Endometrium (tissue), 2 donors: ENCODE measurements around the gene RNF227.
"Not testable (repeated sequence)": the region's sequence is repeated elsewhere in the genome, so short reads cannot be mapped to it uniquely, and the experiment has no call there.

Experiments
- FAIRE-seq: peaks from 2 replicates; lab custom pipeline; 2012; peaks lifted over from hg19 to GRCh38; lab: Jason Lieb, UNC
- donor health status: control.
- donor health status: control.

The RNF227 gene

DNA sequence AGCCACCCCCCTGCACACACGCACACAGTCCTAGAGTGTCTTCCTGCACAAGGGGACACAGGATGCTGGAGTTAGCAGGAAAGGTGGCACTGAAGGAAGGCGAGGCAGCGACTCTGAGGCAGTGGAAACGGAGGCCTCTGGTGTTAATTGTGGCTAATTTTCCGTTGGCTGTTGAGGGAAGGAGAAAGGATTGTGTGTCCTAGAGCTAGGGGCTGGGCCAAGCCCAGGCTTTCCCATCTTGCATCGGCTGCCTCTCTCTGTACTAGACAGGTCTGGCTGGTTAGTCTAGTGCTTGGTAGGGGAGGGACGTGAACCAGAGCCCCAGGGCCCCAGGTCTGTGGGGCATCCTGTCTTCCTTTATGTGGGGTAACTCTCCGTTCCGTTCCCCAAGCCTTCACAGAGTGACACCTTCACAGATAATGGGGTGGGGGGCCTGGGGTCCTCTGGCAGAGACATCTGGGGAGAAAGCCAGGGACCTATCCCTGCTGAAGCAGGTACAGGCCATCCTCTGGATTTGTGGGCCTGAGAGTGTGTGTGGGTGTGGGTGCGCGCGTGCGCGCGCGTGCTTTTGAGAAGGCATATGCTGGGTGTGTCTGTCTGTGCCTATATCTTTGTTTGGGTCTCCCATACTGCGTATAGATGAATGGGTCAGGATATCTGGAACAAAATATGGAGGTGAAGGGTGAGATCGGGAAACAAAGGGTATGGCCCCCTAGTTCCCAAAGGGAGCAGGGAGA is 27.7 kb downstream of the RNF227 start, which contains the start of gene CHD3:
Gene CHD3, plus strand, starts transcription at position 606 of the 737 bp plus-strand sequence. CDS start 212 bp downstream, outside the sequence.
- no peak for FAIRE-seq

DNA sequence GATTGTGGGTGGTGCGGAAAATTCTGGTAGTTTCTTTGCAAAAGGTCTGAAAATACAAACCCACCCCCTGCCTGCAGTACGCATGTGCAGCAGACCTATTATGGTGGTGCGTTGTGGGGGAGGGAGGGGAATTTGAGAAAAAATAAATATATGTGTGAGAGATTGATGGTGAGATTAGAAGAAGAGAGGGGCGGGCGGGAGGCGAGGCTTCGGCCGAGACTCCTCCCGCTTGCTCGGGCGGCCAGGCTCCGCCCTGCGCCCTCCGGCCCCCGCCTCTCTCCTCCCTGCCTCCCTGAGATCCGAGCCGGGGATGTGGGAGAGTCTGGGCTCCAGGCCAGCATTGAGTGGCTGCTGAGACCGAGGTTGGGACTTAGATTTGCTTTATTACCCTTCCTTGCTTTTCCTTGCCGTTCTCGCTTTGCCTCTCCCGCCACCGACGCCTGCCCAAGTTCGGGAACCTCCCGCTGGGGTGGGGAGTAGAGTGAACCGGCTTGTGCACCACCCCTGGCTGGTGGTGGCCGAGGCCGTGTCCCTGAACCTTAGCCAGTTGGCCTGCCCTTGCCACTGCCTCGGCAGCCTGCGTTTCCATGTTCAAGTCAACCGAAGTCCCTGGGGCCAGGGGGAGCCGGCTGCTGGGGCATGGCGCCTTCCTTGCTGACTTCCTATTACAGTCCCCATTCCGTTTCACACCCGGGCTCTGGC is 28.5 kb downstream of the RNF227 start:
- peak; percentile 98 for FAIRE-seq

GRCh38 chr17:7887038-7887481 is 29.0 kb downstream of the RNF227 start:
- no peak for FAIRE-seq

GRCh38 chr17:7886227-7887037 is 29.7 kb downstream of the RNF227 start:
- FAIRE-seq, result no peak

DNA sequence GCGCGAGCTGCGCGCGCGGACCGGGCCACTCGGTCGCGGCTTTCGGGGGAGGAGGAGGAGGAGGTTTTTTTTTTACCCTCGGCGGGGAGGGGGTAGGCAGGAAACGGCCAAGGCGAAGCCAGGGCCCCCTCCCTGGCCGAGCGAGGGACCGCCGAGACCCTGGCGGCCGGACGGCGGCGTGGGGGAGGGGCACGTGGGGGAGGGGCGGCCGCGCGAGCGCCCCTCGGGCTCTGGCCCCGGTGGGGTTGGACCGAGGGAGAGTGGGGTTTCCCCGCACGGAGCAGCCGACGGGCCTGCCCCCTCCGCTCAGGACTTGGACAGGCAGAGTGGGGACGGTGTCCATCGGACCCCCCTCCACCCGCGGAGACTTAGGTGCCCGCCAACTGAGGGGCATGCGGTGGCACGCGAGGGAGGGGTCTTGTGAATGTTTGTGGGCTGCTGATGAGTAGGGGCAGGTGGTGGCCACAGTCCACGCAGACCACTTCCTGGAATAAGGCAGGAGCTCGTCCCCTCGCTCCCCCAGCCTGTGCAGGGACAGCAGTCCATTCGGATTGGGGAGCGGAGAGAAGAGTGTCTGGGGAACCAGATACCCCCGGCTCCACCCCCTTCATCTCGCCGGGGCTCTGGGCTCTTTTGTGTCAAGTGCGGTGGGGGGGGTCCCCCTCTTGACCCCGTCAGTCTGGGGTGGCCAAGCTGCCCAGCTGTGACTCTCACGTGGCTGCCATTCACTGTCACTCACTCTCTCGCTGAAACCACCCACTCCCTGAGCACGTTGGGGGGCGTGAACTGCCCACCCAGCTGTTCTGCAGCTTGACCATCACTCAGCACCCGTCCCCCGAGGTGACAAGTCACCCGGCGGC is 30.5 kb downstream of the RNF227 start:
- no peak for FAIRE-seq

GRCh38 chr17:7884581-7885366 is 31.3 kb downstream of the RNF227 start:
- no peak for FAIRE-seq

- FAIRE-seq, result peak; percentile 79
These were observed 32.2 kb downstream of the RNF227 start for GRCh38 chr17:7883781-7884386.

GRCh38 chr17:7882629-7883028 is 33.5 kb downstream of the RNF227 start:
- FAIRE-seq, result no peak

GRCh38 chr17:7882068-7882467 is 34.0 kb downstream of the RNF227 start:
- FAIRE-seq, result no peak

DNA sequence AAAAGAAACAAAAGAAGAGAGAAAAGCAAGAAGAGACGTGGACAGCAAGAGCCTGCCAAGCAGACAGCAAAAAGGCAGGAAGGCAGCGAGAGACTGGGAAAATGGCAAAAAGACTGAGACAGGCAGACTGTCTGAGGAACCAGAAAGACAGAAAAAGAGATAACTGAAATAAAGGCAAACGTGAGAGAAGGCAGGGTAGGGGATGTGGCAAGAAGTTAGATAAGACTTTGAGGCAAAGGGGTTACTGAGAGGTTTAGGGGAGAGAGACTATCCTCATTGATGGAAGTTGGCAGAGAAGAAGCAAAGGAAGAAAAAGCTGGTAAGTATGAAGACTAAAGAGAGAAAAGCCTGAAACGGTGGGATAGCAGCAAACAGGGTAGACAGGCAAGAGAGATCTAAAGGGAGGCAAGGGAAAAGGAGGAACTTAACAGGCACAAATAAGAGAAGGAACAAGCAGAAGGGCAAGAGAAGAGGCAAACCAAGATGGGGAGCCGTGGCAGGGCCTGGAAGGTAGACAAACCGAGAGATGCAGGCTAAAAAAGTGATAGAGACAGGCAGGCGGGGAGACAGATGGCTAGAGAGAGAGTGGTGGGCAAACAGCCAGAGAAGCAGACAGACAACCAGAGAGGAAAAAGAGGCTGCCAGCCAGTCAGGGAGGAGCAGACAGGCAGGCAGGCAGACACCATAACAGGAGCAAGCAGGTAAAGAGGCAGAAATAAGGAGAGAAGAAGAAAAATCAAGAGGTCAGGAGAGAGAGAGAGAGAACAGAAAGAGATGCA is 34.6 kb downstream of the RNF227 start:
- FAIRE-seq, result no peak

GRCh38 chr17:7880076-7880868 is 35.8 kb downstream of the RNF227 start:
- FAIRE-seq, result no peak

DNA sequence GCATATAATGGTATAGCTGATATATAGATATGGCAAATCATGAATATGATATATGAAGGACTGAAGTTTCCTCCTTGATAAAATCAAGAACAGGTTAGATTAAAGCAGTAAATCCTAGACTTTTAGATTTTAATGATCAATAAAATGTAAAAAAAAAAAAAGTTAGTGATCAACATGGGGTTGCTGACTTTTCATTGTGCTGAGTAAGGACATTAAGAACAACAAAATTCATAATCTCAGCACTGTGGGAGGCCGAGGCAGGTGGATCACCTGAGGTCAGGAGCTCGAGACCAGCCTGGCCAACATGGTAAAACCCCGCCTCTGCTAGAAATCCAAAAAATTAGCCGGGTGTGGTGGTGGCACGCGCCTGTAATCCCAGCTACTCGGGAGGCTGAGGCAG is 37.9 kb downstream of the RNF227 start:
- FAIRE-seq, result peak; percentile 48

- FAIRE-seq, result no peak
These were observed 40.2 kb downstream of the RNF227 start for GRCh38 chr17:7875804-7876370.

DNA sequence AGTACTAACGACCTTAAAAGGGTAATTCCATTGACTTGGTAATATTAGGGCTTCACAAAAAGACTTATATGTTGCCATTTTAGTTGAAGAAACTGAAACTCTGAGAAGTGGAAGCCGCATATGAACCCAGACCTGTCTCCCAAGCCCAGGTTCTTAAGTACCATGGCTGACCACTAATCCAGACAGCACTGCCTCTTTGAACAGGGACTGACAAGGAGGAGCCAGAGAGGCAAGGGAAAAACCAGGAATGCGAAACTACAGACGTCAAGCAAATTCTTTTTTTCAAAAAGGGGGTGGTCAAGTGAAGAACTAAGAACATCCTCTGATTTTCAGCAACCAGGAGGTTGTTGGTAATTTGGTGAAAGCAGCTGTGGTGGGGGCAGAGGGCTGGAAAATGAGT is 43.0 kb downstream of the RNF227 start:
- no peak for FAIRE-seq

GRCh38 chr17:7867881-7868329 is 48.2 kb downstream of the RNF227 start:
- no peak for FAIRE-seq

DNA sequence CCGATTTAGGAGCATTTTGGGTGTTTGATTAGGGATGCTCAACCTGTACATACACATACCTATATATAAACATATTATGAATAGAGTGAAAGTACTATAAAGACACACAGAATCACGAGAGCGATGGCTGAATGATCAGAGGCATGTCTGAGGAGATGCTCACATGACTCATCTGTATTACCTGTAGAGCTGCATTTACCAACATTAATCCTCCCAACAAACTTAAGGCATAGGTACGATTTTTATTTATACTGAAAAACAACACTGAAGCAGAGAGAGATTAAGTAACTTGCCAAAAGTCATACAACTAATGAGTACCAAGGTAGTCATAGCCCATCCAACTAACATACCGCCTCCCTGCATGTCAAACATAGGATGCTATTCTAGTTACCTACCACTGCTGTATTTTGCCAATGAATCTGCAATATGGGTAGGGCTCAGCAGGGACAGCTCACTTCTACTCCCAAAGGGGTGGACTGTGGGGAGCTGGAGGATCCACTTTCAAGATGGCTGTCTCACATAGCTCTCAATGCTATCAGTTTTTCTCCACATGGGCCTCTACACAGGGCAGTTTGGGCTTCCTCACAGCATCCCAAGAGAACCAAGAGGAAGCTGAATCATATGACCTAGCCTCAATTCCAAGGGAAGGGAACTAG is 51.0 kb downstream of the RNF227 start:
- FAIRE-seq, result no peak

DNA sequence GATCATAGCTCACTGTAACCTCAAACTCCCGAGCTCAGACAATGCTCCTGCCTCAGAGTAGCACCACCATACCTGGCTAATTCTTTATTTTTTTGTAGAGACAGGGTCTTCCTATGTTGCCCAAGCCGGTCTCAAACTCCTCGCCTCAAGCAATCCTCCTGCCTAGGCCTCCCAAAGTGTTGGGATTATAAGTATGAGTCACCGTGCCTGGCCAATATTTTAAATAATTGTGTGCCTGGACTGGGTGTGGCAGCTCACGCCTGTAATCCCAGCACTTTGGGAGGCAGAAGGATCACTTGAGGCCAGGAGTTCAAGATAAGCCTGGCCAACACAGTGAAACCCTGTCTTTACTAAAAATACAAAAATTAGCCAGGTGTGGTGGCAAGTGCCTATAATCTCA is 51.7 kb downstream of the RNF227 start:
- FAIRE-seq, result not testable (repeated sequence)
